ENCODE data around the gene GNRH2.
"Not testable (repeated sequence)": the region's sequence is repeated elsewhere in the genome, so short reads cannot be mapped to it uniquely, and the experiment has no call there.

DNA sequence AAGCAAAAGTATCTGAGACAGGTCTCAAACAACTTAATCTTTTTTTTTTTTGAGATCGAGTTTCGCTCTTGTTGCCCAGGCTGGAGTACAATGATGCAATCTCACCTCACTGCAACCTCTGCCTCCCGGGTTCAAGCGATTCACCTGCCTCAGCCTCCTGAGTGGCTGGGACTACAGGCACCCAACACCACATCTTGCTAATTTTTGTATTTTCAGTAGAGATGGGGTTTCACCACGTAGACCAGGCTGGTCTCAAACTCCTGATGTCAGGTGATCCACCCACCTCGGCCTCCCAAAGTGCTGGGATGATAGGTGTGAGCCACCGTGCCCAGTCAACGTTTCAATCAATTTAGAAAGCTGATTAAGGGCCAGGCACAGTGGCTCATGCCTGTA lies 29.8 kb downstream of the GNRH2 start:
- TF ChIP-seq CTCF (IDR thresholded peaks at IDR 0.05; ENCODE audit: low read depth, low read length); POLR2A (IDR thresholded peaks at IDR 0.05; ENCODE audit: extremely low read depth, insufficient read length); MAX (IDR thresholded peaks at IDR 0.05; ENCODE audit: low read depth, low read length); MYC (IDR thresholded peaks at IDR 0.05; ENCODE audit: low read depth, low read length): not testable (repeated sequence)
